ENCODE measurements around the gene RAP1GAP.

DNA sequence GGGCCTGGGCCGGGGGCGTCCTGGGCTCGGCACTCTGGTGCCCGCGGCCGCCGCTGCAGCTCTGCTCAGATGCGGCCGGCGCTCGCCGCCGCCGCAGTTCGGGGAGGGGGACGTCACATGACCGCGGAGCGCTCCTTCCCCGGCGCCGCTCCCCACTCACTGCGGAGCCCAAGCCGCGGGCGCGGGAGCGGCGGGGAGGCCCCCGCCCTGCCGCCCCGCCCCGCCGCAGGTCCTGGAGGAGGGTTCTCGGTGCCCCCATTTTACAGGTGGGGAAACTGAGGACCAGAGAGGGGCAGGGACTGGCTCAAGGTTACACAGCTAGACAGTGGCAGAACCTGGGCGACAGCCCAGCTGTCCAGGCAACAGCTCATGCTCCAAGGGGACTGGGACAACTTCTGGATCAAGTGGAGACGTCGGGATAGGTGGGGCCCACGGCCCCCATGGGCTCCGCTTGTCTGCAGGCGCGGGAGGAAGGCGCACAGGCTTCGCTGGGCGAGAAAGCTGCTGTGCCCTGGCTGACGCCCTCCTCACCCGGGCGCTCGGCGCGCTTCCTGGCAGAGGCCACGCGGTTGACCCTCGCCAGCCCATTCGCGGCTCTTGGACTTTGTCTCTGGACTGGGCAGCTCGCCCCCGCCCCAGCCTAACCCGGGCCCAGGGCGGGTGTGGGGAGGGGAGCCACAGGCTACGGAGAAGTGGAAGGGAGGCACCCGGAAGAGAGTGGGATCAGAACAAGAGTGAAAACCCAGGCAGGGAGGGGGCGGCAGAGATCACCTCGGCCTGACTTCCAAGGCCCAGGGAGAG lies at the start of gene RAP1GAP:
- TF ChIP-seq, protein P1, sequence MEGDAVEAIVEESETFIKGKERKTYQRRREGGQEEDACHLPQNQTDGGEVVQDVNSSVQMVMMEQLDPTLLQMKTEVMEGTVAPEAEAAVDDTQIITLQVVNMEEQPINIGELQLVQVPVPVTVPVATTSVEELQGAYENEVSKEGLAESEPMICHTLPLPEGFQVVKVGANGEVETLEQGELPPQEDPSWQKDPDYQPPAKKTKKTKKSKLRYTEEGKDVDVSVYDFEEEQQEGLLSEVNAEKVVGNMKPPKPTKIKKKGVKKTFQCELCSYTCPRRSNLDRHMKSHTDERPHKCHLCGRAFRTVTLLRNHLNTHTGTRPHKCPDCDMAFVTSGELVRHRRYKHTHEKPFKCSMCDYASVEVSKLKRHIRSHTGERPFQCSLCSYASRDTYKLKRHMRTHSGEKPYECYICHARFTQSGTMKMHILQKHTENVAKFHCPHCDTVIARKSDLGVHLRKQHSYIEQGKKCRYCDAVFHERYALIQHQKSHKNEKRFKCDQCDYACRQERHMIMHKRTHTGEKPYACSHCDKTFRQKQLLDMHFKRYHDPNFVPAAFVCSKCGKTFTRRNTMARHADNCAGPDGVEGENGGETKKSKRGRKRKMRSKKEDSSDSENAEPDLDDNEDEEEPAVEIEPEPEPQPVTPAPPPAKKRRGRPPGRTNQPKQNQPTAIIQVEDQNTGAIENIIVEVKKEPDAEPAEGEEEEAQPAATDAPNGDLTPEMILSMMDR (conservative IDR thresholded peaks at IDR 0.05 in 1 of 2, IDR thresholded peaks at IDR 0.05 in 1 of 2; ENCODE audit: extremely low read depth in 1 of 2, insufficient read depth in 1 of 2, low read depth in 1 of 2, low read length in 2 of 2): no peak
- peak; percentile 72 for TF ChIP-seq EZH2 (IDR thresholded peaks at IDR 0.05; ENCODE audit: borderline replicate concordance, low read length)
